Measurements from ENCODE around the gene ASB2. TPM values are rescaled to one million over a fixed set of nuclear protein-coding genes. Genes with fewer than 3 reads are reported as not detected.

ASB2 gene
- total and polyA plus RNA-seq, 2 donors (not counting 1 experiment from before 2014, with no cell fraction given), result 0.99 to 1.5 TPM

DNA sequence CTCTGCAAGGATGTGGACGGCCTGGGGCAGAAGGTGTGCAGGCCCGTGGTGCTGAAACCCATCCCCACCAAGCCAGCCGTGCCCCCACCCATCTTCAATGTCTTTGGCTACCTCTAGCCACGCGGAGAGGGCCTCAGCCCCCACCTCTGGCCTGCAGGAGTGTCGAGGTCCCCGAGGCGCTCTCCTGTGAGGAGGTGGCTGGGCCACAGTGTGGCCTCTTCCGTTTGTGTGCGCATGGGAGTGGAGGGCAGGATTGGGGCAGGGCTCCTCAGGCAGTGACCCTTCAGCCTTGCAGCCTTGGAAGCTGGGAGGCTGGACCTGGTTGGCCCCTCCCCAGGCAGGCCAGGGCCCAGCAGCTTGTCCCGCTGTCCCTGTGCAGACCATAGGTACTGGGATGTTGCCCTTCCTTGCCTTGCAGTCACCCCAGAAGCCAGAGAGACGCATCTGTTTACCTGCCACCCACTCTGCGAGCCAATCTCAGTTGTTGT, 47.3 kb downstream of the ASB2 start:
- no peak for TF ChIP-seq CTCF (conservative IDR thresholded peaks at IDR 0.05 in 1 of 2, IDR thresholded peaks at IDR 0.05 in 1 of 2; ENCODE audit: low read depth in 1 of 2, low read length in 2 of 2)
- no peak for TF ChIP-seq EZH2 (IDR thresholded peaks at IDR 0.05; ENCODE audit: low read length, missing control alignments)
- H3K4me2 ChIP-seq (ENCODE audit: extremely low read depth, insufficient read depth, low read length), result no peak overlapping the region

DNA sequence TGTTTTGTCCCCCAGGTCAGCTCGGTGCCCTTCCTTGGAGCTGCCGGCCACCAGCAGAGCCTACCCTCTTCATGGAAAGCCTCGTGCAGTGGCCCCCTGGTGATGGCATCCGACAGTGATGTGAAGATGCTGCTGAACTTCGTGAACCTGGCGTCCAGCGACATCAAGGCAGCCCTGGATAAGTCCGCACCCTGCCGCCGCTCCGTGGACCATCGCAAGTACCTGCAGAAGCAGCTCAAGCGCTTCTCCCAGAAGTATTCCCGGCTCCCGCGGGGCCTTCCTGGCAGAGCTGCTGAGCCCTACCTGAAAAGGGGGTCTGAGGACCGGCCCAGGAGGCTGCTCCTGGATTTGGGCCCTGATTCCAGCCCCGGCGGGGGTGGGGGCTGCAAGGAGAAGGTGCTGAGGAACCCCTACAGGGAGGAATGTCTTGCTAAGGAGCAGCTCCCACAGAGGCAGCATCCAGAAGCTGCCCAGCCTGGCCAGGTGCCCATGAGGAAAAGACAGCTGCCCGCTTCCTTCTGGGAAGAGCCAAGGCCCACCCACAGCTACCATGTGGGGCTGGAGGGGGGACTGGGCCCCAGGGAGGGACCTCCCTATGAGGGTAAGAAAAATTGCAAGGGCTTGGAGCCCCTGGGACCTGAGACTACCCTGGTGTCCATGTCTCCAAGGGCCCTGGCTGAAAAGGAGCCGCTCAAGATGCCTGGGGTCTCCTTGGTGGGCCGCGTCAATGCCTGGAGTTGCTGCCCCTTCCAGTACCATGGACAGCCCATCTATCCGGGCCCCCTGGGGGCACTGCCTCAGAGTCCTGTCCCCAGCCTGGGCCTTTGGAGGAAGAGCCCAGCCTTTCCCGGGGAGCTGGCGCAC, 48.0 kb downstream of the ASB2 start:
- Histone ChIP-seq H3K36me3 (ENCODE audit: control insufficient read depth, insufficient read depth, low read length) (no peaks in the 10 kb centered on the region), H3K27ac (ENCODE audit: insufficient read depth, low read length) (no peak overlapping the region), H3K4me2 (ENCODE audit: extremely low read depth, insufficient read depth, low read length) (no peak overlapping the region), H3K9ac (ENCODE audit: insufficient read depth, low read length) (no peak overlapping the region), H3K9me3 (ENCODE audit: control insufficient read depth, insufficient read depth, low read depth, low read length) (no peaks in the 10 kb centered on the region), H3K27me3 (ENCODE audit: control insufficient read depth, insufficient read depth, low read length) (no peaks in the 10 kb centered on the region), H3K79me2 (ENCODE audit: control insufficient read depth, insufficient read depth, low read length) (no peaks in the 10 kb centered on the region), H4K20me1 (ENCODE audit: control insufficient read depth, extremely low read depth, insufficient read depth, low read length) (no peaks in the 10 kb centered on the region), H3K4me1 (ENCODE audit: control insufficient read depth, extremely low read depth, insufficient read depth, low read length) (no peaks in the 10 kb centered on the region), H2AFZ (ENCODE audit: low read length) (no peak overlapping the region), H3K4me3 (replicated peaks in 1 of 4; ENCODE audit: control extremely low read depth in 1 of 4, insufficient read depth in 1 of 4, low read depth in 3 of 4, low read length in 4 of 4) (no peak overlapping the region)
- no peak for DNase-seq (ENCODE audit: low read depth in 2 of 2)
- TF ChIP-seq CTCF (conservative IDR thresholded peaks at IDR 0.05 in 1 of 2, IDR thresholded peaks at IDR 0.05 in 1 of 2; ENCODE audit: low read depth in 1 of 2, low read length in 2 of 2), result no peak
- TF ChIP-seq EZH2 (IDR thresholded peaks at IDR 0.05; ENCODE audit: low read length, missing control alignments), result no peak

More for the DNA sequence above, 47.3 kb downstream of the ASB2 start:
- Histone ChIP-seq H3K9me3 (ENCODE audit: control insufficient read depth, insufficient read depth, low read depth, low read length) (no peaks in the 10 kb centered on the region), H4K20me1 (ENCODE audit: control insufficient read depth, extremely low read depth, insufficient read depth, low read length) (no peaks in the 10 kb centered on the region), H2AFZ (ENCODE audit: low read length) (no peak overlapping the region), H3K36me3 (ENCODE audit: control insufficient read depth, insufficient read depth, low read length) (no peaks in the 10 kb centered on the region), H3K9ac (ENCODE audit: insufficient read depth, low read length) (no peak overlapping the region), H3K79me2 (ENCODE audit: control insufficient read depth, insufficient read depth, low read length) (no peaks in the 10 kb centered on the region), H3K4me1 (ENCODE audit: control insufficient read depth, extremely low read depth, insufficient read depth, low read length) (no peaks in the 10 kb centered on the region), H3K27ac (ENCODE audit: insufficient read depth, low read length) (no peak overlapping the region), H3K4me3 (replicated peaks in 1 of 4; ENCODE audit: control extremely low read depth in 1 of 4, insufficient read depth in 1 of 4, low read depth in 3 of 4, low read length in 4 of 4) (no peak overlapping the region), H3K27me3 (ENCODE audit: control insufficient read depth, insufficient read depth, low read length) (no peaks in the 10 kb centered on the region)
- no peak for DNase-seq (ENCODE audit: low read depth in 2 of 2)

- Histone ChIP-seq H3K9ac (ENCODE audit: insufficient read depth, low read length) (no peak overlapping the region), H3K79me2 (ENCODE audit: control insufficient read depth, insufficient read depth, low read length) (no peaks in the 10 kb centered on the region), H3K4me3 (replicated peaks in 1 of 4; ENCODE audit: control extremely low read depth in 1 of 4, insufficient read depth in 1 of 4, low read depth in 3 of 4, low read length in 4 of 4) (no peak overlapping the region), H3K36me3 (ENCODE audit: control insufficient read depth, insufficient read depth, low read length) (no peaks in the 10 kb centered on the region), H3K9me3 (ENCODE audit: control insufficient read depth, insufficient read depth, low read depth, low read length) (no peaks in the 10 kb centered on the region), H3K27ac (ENCODE audit: insufficient read depth, low read length) (no peak overlapping the region), H3K27me3 (ENCODE audit: control insufficient read depth, insufficient read depth, low read length) (no peaks in the 10 kb centered on the region), H2AFZ (ENCODE audit: low read length) (no peak overlapping the region), H4K20me1 (ENCODE audit: control insufficient read depth, extremely low read depth, insufficient read depth, low read length) (no peaks in the 10 kb centered on the region), H3K4me2 (ENCODE audit: extremely low read depth, insufficient read depth, low read length) (no peak overlapping the region), H3K4me1 (ENCODE audit: control insufficient read depth, extremely low read depth, insufficient read depth, low read length) (no peaks in the 10 kb centered on the region)
- no peak for DNase-seq (ENCODE audit: low read depth in 2 of 2)
- TF ChIP-seq CTCF (conservative IDR thresholded peaks at IDR 0.05 in 1 of 2, IDR thresholded peaks at IDR 0.05 in 1 of 2; ENCODE audit: low read depth in 1 of 2, low read length in 2 of 2), result no peak
- no peak for TF ChIP-seq EZH2 (IDR thresholded peaks at IDR 0.05; ENCODE audit: low read length, missing control alignments)
Measured at GRCh38 chr14:93927800-93928145, 48.6 kb downstream of the ASB2 start.
